Heart left ventricle (tissue), 13 donors: Measurements from ENCODE around the gene ST3GAL2.

Experiments used
- POLR2A ChIP-seq, 2 donors: fragments of 450-650 bp; IDR thresholded peaks; one replicate each; pipeline ENCODE4 v1.6.1; 2017; ENCODE audit warnings: antibody characterized with exemption in 2 of 2, mild to moderate bottlenecking in 2 of 2, moderate library complexity in 2 of 2
- TF ChIP-seq, protein P1 (sequence below), 12 donors: fragments of 200-600 bp; sonication (generic) in 4 of 12; IDR thresholded peaks; one replicate each; pipeline versions ENCODE4 v1.5.0 to v1.8.0; 2018 to 2022; ENCODE audit warnings: antibody characterized with exemption in 12 of 12, mild to moderate bottlenecking in 5 of 12
- donor health status: ischemic (EF 13 %, LVEDD 7.1; RV severe dilation, severe dysfunction).
- donor health status: DM: no; HTN: yes; CAD: no.
- donor health status: DM: no; HTN: no; CAD: no.
- donor health status: ischemic (EF 25% LVEDD 6.9; RV normal size, moderate dysfunction).
- donor health status: ischemic (EF 25% LVEDD 5.7; RV mildly dilated, moderate dysfunction).
- donor health status: ischemic (EF 35%, LVEDD 5.7; RV mildly dilated, moderate dysfunction).
- donor health status: nonischemic (EF 11% LVEDD 7.7; RV severe dilation, severe dysfunction).
- donor health status: DM: yes; HTN: yes; CAD: no.
- donor health status: PGD.
- donor health status: ischemic (EF 29% LVEDD 5.4; RV normal size, mild dysfunction).
- donor health status: nonischemic (EF 23%, LVEDD 6.1; RV moderate dilation, normal function).

DNA sequence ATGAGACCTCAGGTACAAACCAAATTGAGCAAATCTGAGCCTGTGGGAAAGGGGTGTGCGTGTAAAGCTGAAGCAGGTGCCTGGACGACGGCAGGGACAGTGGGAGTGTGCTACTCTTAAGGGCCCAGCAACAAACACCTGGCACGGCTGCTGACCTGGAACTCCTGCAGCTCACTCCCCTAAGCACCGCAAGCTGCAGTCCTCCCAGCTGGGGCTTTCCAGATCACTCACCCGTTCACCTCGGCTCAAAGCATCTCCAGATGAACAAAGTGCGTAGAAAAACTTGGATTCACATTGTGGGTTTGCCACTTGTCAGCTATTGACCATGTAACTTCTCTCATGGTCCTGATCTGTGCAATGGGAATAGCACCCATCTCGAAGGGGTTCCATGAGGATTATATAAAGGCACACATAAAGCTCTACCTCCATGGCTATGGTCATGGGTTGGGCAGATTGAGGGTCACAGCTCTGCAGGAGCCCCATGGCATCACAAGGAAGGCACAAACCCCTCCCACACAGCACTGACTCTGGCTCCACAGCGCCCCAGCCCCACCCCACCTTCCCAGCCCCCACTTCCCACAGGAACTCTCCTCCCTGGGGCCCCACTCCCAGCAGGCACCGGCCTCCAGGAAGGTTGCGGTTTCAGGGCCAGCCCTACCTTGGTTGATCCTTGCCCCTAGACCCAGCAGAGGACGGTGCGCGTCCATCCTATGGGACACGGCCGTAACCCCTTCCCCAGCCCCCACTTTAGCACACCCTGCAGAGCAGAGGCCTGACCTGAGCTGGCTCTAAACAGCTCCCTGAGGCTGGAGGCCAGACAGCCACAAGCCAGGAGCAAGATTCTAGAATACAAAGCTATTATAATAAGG is 21.9 kb downstream of the ST3GAL2 start:
- TF ChIP-seq, protein P1, sequence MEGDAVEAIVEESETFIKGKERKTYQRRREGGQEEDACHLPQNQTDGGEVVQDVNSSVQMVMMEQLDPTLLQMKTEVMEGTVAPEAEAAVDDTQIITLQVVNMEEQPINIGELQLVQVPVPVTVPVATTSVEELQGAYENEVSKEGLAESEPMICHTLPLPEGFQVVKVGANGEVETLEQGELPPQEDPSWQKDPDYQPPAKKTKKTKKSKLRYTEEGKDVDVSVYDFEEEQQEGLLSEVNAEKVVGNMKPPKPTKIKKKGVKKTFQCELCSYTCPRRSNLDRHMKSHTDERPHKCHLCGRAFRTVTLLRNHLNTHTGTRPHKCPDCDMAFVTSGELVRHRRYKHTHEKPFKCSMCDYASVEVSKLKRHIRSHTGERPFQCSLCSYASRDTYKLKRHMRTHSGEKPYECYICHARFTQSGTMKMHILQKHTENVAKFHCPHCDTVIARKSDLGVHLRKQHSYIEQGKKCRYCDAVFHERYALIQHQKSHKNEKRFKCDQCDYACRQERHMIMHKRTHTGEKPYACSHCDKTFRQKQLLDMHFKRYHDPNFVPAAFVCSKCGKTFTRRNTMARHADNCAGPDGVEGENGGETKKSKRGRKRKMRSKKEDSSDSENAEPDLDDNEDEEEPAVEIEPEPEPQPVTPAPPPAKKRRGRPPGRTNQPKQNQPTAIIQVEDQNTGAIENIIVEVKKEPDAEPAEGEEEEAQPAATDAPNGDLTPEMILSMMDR (IDR thresholded peaks at IDR 0.05): no peak
- no peak for TF ChIP-seq POLR2A (IDR thresholded peaks at IDR 0.05)
